Activated T-cell treated with anti-CD3 and anti-CD28 coated beads, Interleukin-2, amount 50 U/mL, for 4 hours (primary cell): ENCODE measurements around the gene SCUBE3. TPM values are rescaled to one million over a fixed set of nuclear protein-coding genes. Genes with fewer than 3 reads are reported as not detected.
A peak's percentile ranks its signal among the peaks of the same experiment; 100 is the strongest.

Experiments used
- ATAC-seq, 2 donors: fragments of 200-7000 bp; cut with Tn5 transposase; one replicate each; pipeline ENCODE4 v1.10.0; 2021
- DNase-seq: peaks from one replicate; pipeline ENCODE4 v3.0.0-alpha.2; 2020
- H3K27me3 Mint-ChIP-seq: one replicate; pipeline ENCODE4 v1.8.0; 2021; ENCODE audit warnings: low read depth, mixed read lengths
- H3K36me3 Mint-ChIP-seq: one replicate; pipeline ENCODE4 v1.8.0; 2022; ENCODE audit warnings: mixed read lengths; ENCODE audit not compliant: insufficient read depth
- H3K4me1 Mint-ChIP-seq: one replicate; pipeline ENCODE4 v1.8.0; 2021; ENCODE audit warnings: low read depth, mixed read lengths
- H3K4me3 Mint-ChIP-seq: one replicate; pipeline ENCODE4 v1.8.0; 2021; ENCODE audit warnings: mild to moderate bottlenecking, moderate library complexity, mixed read lengths
- H3K9me3 Mint-ChIP-seq: one replicate; pipeline ENCODE4 v1.8.0; 2021; ENCODE audit warnings: mixed read lengths
- total RNA-seq, 3 donors: library from RNA; stranded (reverse); gene quantifications; one replicate each; pipeline ENCODE4 v1.2.1, GENCODE V29; 2021

SCUBE3 gene
- total RNA-seq, 3 donors from 2014 or later: 0.03 TPM; not detected in 2

- ATAC-seq: no peak
- Mint-ChIP-seq H3K36me3 (no peaks in the 10 kb centered on the region), H3K27me3 (peaks cover 1% of the 10 kb centered on the region)
These were observed 15.5 kb downstream of the SCUBE3 start for GRCh38 chr6:35229304-35229703.

GRCh38 chr6:35230498-35230897 lies 16.7 kb downstream of the SCUBE3 start:
- H3K4me1 Mint-ChIP-seq: no peaks in the 10 kb centered on the region
- H3K27me3 Mint-ChIP-seq: no peaks in the 10 kb centered on the region
- DNase-seq: no peak
- H3K9me3 Mint-ChIP-seq: no peaks in the 10 kb centered on the region
- ATAC-seq: no peak
- peaks cover 5% of the 10 kb centered on the region for H3K36me3 Mint-ChIP-seq
- no peak overlapping the region for H3K4me3 Mint-ChIP-seq

More at GRCh38 chr6:35229304-35229703, 15.5 kb downstream of the SCUBE3 start:
- Mint-ChIP-seq H3K4me3 (no peak overlapping the region), H3K9me3 (no peaks in the 10 kb centered on the region), H3K4me1 (no peaks in the 10 kb centered on the region)
- no peak for DNase-seq

- DNase-seq: no peak
- H3K4me3 Mint-ChIP-seq: no peak overlapping the region
- peaks cover 5% of the 10 kb centered on the region for H3K36me3 Mint-ChIP-seq
- no peaks in the 10 kb centered on the region for H3K27me3 Mint-ChIP-seq
- ATAC-seq: no peak
- no peaks in the 10 kb centered on the region for H3K4me1 Mint-ChIP-seq
- no peaks in the 10 kb centered on the region for H3K9me3 Mint-ChIP-seq
These were observed 17.2 kb downstream of the SCUBE3 start for GRCh38 chr6:35230950-35231349.

- DNase-seq: no peak
- Mint-ChIP-seq H3K36me3 (peaks cover 5% of the 10 kb centered on the region), H3K4me1 (no peaks in the 10 kb centered on the region), H3K27me3 (no peaks in the 10 kb centered on the region), H3K9me3 (no peaks in the 10 kb centered on the region), H3K4me3 (no peak overlapping the region)
- ATAC-seq: no peak
These were observed 17.8 kb downstream of the SCUBE3 start for GRCh38 chr6:35231563-35231962.

GRCh38 chr6:35234901-35235300 lies 21.1 kb downstream of the SCUBE3 start:
- ATAC-seq: no peak
- Mint-ChIP-seq H3K36me3 (peaks cover 5% of the 10 kb centered on the region), H3K4me1 (no peaks in the 10 kb centered on the region), H3K27me3 (no peaks in the 10 kb centered on the region), H3K4me3 (no peak overlapping the region), H3K9me3 (no peaks in the 10 kb centered on the region)
- DNase-seq: no peak

GRCh38 chr6:35236223-35236622 lies 22.5 kb downstream of the SCUBE3 start:
- no peak overlapping the region for H3K4me3 Mint-ChIP-seq
- no peaks in the 10 kb centered on the region for H3K27me3 Mint-ChIP-seq
- no peaks in the 10 kb centered on the region for H3K9me3 Mint-ChIP-seq
- no peak for ATAC-seq
- no peaks in the 10 kb centered on the region for H3K4me1 Mint-ChIP-seq
- DNase-seq: no peak
- H3K36me3 Mint-ChIP-seq: peaks cover 5% of the 10 kb centered on the region

- DNase-seq (no peak), ATAC-seq (no peak)
- H3K9me3 Mint-ChIP-seq: no peaks in the 10 kb centered on the region
- no peaks in the 10 kb centered on the region for H3K27me3 Mint-ChIP-seq
- H3K4me1 Mint-ChIP-seq: no peaks in the 10 kb centered on the region
- H3K36me3 Mint-ChIP-seq: peaks cover 5% of the 10 kb centered on the region
- H3K4me3 Mint-ChIP-seq: no peak overlapping the region
These were observed 23.7 kb downstream of the SCUBE3 start for GRCh38 chr6:35237476-35237875.

GRCh38 chr6:35238843-35239289 lies 25.1 kb downstream of the SCUBE3 start:
- Mint-ChIP-seq H3K36me3 (peaks cover 5% of the 10 kb centered on the region), H3K27me3 (no peaks in the 10 kb centered on the region), H3K4me3 (no peak overlapping the region), H3K4me1 (no peaks in the 10 kb centered on the region), H3K9me3 (no peaks in the 10 kb centered on the region)
- no peak for DNase-seq
- no peak for ATAC-seq

- Mint-ChIP-seq H3K27me3 (no peaks in the 10 kb centered on the region), H3K4me1 (no peaks in the 10 kb centered on the region), H3K4me3 (no peak overlapping the region), H3K9me3 (no peaks in the 10 kb centered on the region), H3K36me3 (peaks cover 4% of the 10 kb centered on the region)
- DNase-seq (no peak), ATAC-seq (no peak)
These were observed 25.8 kb downstream of the SCUBE3 start for GRCh38 chr6:35239581-35239980.

- H3K9me3 Mint-ChIP-seq: no peaks in the 10 kb centered on the region
- H3K27me3 Mint-ChIP-seq: no peaks in the 10 kb centered on the region
- H3K36me3 Mint-ChIP-seq: peaks cover 4% of the 10 kb centered on the region
- DNase-seq (peak; percentile 72), ATAC-seq (peak; percentile 79 to 86)
- no peak overlapping the region for H3K4me3 Mint-ChIP-seq
- H3K4me1 Mint-ChIP-seq: no peaks in the 10 kb centered on the region
These were observed 27.4 kb downstream of the SCUBE3 start for GRCh38 chr6:35240838-35241801.

GRCh38 chr6:35242486-35242885 lies 28.7 kb downstream of the SCUBE3 start:
- no peaks in the 10 kb centered on the region for H3K27me3 Mint-ChIP-seq
- no peaks in the 10 kb centered on the region for H3K9me3 Mint-ChIP-seq
- no peak overlapping the region for H3K4me3 Mint-ChIP-seq
- H3K36me3 Mint-ChIP-seq: peaks cover 6% of the 10 kb centered on the region
- ATAC-seq (no peak), DNase-seq (no peak)
- no peaks in the 10 kb centered on the region for H3K4me1 Mint-ChIP-seq

GRCh38 chr6:35242906-35243305 lies 29.1 kb downstream of the SCUBE3 start:
- H3K27me3 Mint-ChIP-seq: no peaks in the 10 kb centered on the region
- ATAC-seq (no peak), DNase-seq (no peak)
- H3K4me3 Mint-ChIP-seq: no peak overlapping the region
- H3K4me1 Mint-ChIP-seq: peaks cover 3% of the 10 kb centered on the region
- H3K36me3 Mint-ChIP-seq: peaks cover 6% of the 10 kb centered on the region
- H3K9me3 Mint-ChIP-seq: no peaks in the 10 kb centered on the region

- no peaks in the 10 kb centered on the region for H3K27me3 Mint-ChIP-seq
- ATAC-seq (no peak), DNase-seq (no peak)
- no peak overlapping the region for H3K4me3 Mint-ChIP-seq
- peaks cover 7% of the 10 kb centered on the region for H3K4me1 Mint-ChIP-seq
- H3K9me3 Mint-ChIP-seq: no peaks in the 10 kb centered on the region
- H3K36me3 Mint-ChIP-seq: peaks cover 6% of the 10 kb centered on the region
These were observed 29.7 kb downstream of the SCUBE3 start for GRCh38 chr6:35243386-35243958.

- peaks cover 6% of the 10 kb centered on the region for H3K36me3 Mint-ChIP-seq
These were observed 30.8 kb downstream of the SCUBE3 start for GRCh38 chr6:35244551-35244950.

More at GRCh38 chr6:35244551-35244950, 30.8 kb downstream of the SCUBE3 start:
- H3K27me3 Mint-ChIP-seq: no peaks in the 10 kb centered on the region
- DNase-seq: no peak
- no peaks in the 10 kb centered on the region for H3K9me3 Mint-ChIP-seq
- ATAC-seq: no peak
- peaks cover 10% of the 10 kb centered on the region for H3K4me1 Mint-ChIP-seq
- H3K4me3 Mint-ChIP-seq: no peak overlapping the region
